ENCODE results near the gene MSI2. TPM values are rescaled to one million over a fixed set of nuclear protein-coding genes. Genes with fewer than 3 reads are reported as not detected.

MSI2 gene
- total RNA-seq, 1 donor from 2014 or later = 23.1 TPM

DNA sequence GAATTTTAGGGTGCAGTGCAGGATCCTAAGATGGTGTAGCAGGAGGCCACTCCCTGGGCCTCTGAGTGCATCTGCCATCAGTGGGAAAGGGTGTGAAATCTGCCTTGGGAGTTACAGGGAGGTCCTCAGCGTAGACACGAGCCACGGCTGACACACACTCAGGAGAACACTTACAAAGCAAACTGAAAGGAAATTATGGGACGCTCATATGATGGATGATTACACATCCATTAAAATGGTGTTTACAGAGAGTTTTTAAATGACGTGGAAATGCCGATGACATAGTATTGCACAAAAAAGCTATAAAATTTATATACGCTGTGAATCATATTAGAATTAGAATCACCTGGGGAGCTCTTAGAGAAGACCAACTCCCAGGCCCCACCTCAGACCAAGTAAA is 313.5 kb downstream of the MSI2 start:
- H3K36me3 Mint-ChIP-seq (ENCODE audit: low read depth) = no peaks in the 10 kb centered on the region
- TF ChIP-seq, protein P1, sequence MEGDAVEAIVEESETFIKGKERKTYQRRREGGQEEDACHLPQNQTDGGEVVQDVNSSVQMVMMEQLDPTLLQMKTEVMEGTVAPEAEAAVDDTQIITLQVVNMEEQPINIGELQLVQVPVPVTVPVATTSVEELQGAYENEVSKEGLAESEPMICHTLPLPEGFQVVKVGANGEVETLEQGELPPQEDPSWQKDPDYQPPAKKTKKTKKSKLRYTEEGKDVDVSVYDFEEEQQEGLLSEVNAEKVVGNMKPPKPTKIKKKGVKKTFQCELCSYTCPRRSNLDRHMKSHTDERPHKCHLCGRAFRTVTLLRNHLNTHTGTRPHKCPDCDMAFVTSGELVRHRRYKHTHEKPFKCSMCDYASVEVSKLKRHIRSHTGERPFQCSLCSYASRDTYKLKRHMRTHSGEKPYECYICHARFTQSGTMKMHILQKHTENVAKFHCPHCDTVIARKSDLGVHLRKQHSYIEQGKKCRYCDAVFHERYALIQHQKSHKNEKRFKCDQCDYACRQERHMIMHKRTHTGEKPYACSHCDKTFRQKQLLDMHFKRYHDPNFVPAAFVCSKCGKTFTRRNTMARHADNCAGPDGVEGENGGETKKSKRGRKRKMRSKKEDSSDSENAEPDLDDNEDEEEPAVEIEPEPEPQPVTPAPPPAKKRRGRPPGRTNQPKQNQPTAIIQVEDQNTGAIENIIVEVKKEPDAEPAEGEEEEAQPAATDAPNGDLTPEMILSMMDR (IDR thresholded peaks at IDR 0.05) = no peak
- no peaks in the 10 kb centered on the region for H3K9me3 Mint-ChIP-seq (ENCODE audit: low read depth)
- H3K27me3 Mint-ChIP-seq (ENCODE audit: low read depth) = no peaks in the 10 kb centered on the region
- no peak for DNase-seq (ENCODE audit: low spot score)
- H3K4me1 Mint-ChIP-seq (ENCODE audit: low read depth) = no peaks in the 10 kb centered on the region
- no peak overlapping the region for H3K4me3 Mint-ChIP-seq (ENCODE audit: unreplicated experiment)
- H3K27ac Mint-ChIP-seq (ENCODE audit: unreplicated experiment) = no peak overlapping the region

DNA sequence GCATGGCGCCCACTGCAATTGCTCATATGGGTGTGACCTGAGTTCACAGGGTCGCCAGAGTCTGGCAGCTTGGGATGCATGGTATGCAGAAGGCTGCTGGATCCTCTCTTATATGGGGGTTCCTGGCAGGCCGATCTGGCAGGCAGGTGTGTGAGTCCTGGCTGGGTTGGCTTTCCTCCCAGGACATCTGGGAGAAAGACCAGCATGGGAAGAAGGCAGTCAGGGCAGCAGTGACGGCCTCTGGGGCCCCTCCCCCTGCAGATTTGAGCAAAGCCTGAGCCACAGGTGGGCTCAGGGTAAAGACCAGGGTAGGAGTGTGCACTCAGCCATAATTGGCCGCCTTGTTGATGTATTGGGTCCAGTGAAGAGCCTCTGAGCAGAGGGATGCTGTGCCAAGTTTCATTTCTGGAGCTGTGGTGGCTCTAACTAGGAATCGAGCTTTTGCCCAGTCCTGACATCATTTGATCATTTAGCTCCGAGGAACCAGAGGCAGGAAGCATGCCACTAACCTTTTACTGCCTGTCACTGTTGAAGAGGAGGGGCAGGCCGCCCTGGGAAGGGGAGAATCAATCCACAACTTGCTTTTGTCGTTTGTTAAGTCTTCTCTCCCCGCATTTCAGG is 314.5 kb downstream of the MSI2 start:
- H3K27ac Mint-ChIP-seq (ENCODE audit: unreplicated experiment) = no peak overlapping the region
- no peak for DNase-seq (ENCODE audit: low spot score)
- no peaks in the 10 kb centered on the region for H3K9me3 Mint-ChIP-seq (ENCODE audit: low read depth)
- TF ChIP-seq, protein P1 (IDR thresholded peaks at IDR 0.05) = no peak
- H3K27me3 Mint-ChIP-seq (ENCODE audit: low read depth) = no peaks in the 10 kb centered on the region
- no peaks in the 10 kb centered on the region for H3K4me1 Mint-ChIP-seq (ENCODE audit: low read depth)
- no peaks in the 10 kb centered on the region for H3K36me3 Mint-ChIP-seq (ENCODE audit: low read depth)
- H3K4me3 Mint-ChIP-seq (ENCODE audit: unreplicated experiment) = no peak overlapping the region

DNA sequence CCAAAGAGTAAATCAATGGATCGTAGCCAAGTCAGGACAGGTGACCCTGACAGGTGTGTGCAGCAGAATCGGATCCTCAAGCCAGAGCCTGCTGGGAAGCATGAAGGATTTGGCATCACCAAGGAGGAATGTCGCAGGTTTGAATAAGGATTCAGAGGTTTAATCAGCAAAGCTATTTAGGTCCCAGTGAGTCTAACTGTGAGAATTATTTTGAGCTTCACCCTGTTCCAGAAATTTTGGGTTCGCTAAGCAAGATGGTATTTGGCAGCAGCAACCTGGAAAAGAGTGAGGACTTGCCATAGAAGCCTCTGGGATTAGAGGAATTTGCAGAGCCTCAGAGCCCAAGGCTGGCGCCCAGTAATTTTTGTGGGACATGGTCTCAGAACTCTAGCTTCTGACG is 315.7 kb downstream of the MSI2 start:
- Mint-ChIP-seq H3K9me3 (ENCODE audit: low read depth) (no peaks in the 10 kb centered on the region), H3K36me3 (ENCODE audit: low read depth) (no peaks in the 10 kb centered on the region), H3K4me1 (ENCODE audit: low read depth) (no peaks in the 10 kb centered on the region), H3K4me3 (ENCODE audit: unreplicated experiment) (no peak overlapping the region), H3K27ac (ENCODE audit: unreplicated experiment) (no peak overlapping the region), H3K27me3 (ENCODE audit: low read depth) (no peaks in the 10 kb centered on the region)
- no peak for DNase-seq (ENCODE audit: low spot score)
- TF ChIP-seq, protein P1 (IDR thresholded peaks at IDR 0.05) = no peak

DNA sequence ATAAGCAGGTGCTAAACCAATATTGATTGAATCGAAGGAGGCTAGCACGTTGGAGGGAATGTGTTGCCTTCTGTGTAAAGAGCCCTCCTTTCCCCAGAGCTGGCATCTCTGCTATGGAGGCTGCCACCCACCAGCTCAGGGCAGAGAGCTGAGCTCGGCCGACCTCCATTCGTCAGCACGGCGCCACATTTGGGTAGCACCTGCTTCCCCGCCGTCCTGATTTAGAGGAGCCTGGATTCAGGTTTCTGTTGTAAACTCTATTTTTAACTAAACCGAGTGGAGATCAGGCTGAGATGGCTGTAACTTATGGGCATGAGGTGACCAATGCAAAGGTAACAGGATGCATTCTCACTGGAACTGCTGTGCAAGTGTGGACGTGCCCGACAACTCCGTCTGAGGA is 316.3 kb downstream of the MSI2 start:
- no peaks in the 10 kb centered on the region for H3K4me1 Mint-ChIP-seq (ENCODE audit: low read depth)
- H3K36me3 Mint-ChIP-seq (ENCODE audit: low read depth) = no peaks in the 10 kb centered on the region

DNA sequence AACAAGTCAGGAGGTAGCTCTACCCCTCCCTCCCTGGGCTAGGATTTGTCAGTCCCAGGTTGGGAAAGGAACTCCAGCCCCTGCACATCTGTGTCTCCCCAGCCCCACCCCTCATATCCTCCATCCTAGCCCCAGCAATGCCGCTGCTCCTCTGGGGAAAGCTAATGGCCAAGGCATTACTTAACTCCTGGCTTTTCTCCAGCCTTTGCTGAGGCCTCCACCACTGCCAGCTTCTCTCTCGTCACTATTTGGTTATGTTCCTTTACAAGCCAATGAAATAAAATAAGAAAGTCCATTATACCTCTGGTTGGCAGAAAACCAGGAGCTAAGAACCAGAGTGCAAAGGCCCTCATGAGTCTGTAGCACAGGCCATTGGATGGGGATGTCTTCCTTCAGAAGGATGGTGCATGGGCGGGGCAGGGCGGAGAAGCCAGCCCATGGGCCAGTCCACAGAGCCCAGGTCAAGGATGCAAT is 317.8 kb downstream of the MSI2 start:
- H3K27me3 Mint-ChIP-seq (ENCODE audit: low read depth) = no peaks in the 10 kb centered on the region
- no peak overlapping the region for H3K4me3 Mint-ChIP-seq (ENCODE audit: unreplicated experiment)
- TF ChIP-seq, protein P1 (IDR thresholded peaks at IDR 0.05) = no peak
- no peak overlapping the region for H3K27ac Mint-ChIP-seq (ENCODE audit: unreplicated experiment)
- H3K9me3 Mint-ChIP-seq (ENCODE audit: low read depth) = no peaks in the 10 kb centered on the region
- no peaks in the 10 kb centered on the region for H3K36me3 Mint-ChIP-seq (ENCODE audit: low read depth)
- no peak for DNase-seq (ENCODE audit: low spot score)
- H3K4me1 Mint-ChIP-seq (ENCODE audit: low read depth) = peaks cover 10% of the 10 kb centered on the region

More for the DNA sequence above, 316.3 kb downstream of the MSI2 start:
- H3K9me3 Mint-ChIP-seq (ENCODE audit: low read depth) = no peaks in the 10 kb centered on the region
- H3K27ac Mint-ChIP-seq (ENCODE audit: unreplicated experiment) = no peak overlapping the region
- no peak for DNase-seq (ENCODE audit: low spot score)
- TF ChIP-seq, protein P1 (IDR thresholded peaks at IDR 0.05) = no peak
- H3K4me3 Mint-ChIP-seq (ENCODE audit: unreplicated experiment) = no peak overlapping the region
- no peaks in the 10 kb centered on the region for H3K27me3 Mint-ChIP-seq (ENCODE audit: low read depth)

Measured in chondrocyte (in vitro differentiated cells).